ENCODE measurements around the gene EXOC6B.

Gene EXOC6B

GRCh38 chr2:72140621-72140960, 685.2 kb downstream of the EXOC6B start:
- TF ChIP-seq, protein P1, sequence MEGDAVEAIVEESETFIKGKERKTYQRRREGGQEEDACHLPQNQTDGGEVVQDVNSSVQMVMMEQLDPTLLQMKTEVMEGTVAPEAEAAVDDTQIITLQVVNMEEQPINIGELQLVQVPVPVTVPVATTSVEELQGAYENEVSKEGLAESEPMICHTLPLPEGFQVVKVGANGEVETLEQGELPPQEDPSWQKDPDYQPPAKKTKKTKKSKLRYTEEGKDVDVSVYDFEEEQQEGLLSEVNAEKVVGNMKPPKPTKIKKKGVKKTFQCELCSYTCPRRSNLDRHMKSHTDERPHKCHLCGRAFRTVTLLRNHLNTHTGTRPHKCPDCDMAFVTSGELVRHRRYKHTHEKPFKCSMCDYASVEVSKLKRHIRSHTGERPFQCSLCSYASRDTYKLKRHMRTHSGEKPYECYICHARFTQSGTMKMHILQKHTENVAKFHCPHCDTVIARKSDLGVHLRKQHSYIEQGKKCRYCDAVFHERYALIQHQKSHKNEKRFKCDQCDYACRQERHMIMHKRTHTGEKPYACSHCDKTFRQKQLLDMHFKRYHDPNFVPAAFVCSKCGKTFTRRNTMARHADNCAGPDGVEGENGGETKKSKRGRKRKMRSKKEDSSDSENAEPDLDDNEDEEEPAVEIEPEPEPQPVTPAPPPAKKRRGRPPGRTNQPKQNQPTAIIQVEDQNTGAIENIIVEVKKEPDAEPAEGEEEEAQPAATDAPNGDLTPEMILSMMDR (IDR thresholded peaks at IDR 0.05; ENCODE audit: low read depth, low read length): no peak
- no peak overlapping the region for H3K4me3 ChIP-seq (ENCODE audit: low read depth, low read length)

DNA sequence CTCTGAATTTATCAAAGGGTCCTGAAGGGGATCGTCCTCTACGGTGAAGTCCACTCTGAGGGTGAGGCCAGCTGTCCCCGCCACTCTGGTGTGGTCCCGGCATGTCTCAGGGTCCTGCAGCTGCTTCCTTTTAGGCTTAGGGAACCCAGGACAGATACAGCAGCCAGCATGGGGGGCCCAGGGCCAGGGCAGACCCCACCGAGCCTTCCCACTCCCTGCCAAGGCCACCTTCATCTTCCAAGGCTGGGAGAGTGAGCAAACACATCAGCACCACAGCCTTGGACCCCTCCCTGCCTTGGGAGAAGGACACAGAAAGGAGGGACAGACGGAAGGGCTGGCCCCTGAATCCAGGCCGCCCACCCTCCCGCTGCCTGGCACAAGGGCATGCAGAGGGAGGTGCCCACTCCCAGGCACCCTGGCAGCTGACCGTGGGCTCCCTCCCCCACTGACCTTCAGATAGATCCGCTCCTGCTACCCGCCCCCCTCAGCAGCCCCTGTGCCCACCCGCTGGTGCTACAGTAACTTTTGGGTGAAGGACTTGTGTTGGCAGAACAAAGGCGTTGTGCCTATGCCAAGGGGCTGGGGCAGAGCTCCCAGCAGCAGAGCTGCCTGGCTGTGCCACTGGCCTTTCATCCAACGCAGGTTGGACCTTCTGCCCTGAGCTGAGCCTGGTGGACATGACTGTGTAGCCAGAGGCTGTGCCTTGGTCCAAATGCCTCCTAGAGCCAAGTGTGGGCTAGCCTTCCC, 685.8 kb downstream of the EXOC6B start:
- H3K4me3 ChIP-seq (ENCODE audit: low read depth, low read length): no peak overlapping the region
- TF ChIP-seq, protein P1 (IDR thresholded peaks at IDR 0.05; ENCODE audit: low read depth, low read length): no peak

DNA sequence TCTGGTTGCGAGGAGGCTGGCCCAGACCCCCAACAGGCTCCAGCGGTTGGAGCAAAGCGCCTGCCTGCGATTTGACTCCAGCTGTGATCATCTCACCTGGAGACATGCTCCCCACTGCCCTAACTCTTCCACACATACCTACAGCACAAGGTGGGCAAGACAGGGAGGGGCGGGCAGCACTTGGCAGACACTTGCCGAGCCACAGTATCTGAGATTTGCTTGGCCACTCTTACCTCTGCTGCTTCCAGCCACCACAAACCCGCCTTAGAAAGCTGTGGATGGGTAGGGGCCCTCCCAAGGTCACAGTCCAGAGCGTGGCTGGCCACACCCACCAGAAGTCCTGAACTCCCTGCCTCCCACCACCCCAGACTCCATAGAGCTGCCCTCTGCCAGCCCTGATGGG, 686.4 kb downstream of the EXOC6B start:
- TF ChIP-seq, protein P1 (IDR thresholded peaks at IDR 0.05; ENCODE audit: low read depth, low read length): no peak

DNA sequence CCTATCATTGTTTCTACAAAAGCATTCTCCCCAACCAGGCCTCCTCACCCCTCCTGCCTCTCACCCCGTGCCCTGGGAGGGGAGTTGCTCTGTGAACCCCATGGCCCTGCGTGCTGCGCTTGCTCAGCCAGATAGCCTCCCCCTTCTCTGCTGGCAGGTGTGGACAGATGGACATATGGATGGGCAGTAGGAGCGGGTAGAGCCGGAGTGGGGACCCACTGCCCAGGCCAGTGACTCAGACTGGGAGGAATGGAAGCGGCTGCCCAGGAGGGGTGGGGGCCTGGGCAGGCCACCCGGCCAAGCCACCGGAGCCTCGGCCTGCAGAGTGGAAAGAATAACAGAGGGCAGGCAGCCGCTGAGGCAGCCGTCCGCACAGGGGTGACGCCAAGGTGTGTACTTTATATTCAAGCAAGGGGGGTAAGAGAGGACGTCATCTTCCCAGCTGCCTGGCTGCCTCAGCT, 686.9 kb downstream of the EXOC6B start:
- TF ChIP-seq, protein P1 (IDR thresholded peaks at IDR 0.05; ENCODE audit: low read depth, low read length): no peak
- H3K4me3 ChIP-seq (ENCODE audit: low read depth, low read length): no peak overlapping the region

More for the DNA sequence above, 686.4 kb downstream of the EXOC6B start:
- H3K4me3 ChIP-seq (ENCODE audit: low read depth, low read length): no peak overlapping the region

DNA sequence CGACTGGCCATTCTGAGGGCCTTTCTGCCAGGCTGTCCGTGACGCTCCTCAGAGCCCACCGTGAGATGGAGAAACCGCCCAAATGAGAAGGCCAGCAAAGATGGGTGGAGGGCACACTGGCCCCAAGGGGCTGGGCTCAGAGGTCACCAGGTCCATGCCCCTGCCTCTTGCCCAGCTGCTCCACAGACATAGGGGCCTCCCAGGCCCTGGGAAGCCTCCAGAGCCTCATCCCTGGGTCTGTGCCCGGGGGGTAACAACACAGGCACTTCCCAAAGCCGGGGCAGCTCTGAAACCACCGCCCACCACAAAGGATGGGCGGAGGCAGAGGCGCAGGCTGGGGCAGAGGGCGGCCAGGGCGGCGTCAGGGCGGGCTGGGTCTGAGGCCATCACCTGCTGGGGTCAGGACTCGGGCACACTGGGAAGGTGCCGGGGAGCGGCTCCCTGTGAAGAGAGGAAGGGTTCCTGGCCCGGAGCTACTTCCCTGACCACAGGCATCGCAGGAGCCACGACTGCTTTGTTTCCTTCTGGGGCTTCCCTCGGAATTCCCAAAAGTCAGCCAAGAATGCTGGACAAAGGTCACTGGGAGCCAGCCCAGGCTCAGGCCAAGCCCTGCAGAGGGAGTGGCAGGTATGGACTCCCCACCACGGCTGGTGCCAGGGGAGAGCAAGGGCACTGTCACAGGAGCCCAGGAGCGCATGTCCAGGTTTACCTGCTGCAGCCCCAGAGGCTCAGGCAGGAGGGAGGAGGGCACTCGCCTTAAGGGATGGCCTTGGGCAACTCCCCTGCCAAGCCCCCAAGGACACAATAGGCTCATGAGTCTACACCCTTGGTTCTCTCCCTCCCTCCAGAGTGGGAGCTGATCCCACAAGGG, 687.6 kb downstream of the EXOC6B start:
- TF ChIP-seq, protein P1 (IDR thresholded peaks at IDR 0.05; ENCODE audit: low read depth, low read length): no peak
- H3K4me3 ChIP-seq (ENCODE audit: low read depth, low read length): no peak overlapping the region

GRCh38 chr2:72137498-72138010, 688.3 kb downstream of the EXOC6B start:
- no peak overlapping the region for H3K4me3 ChIP-seq (ENCODE audit: low read depth, low read length)
- TF ChIP-seq, protein P1 (IDR thresholded peaks at IDR 0.05; ENCODE audit: low read depth, low read length): peak; percentile 98

All from WI38 (cell line).